SK-N-SH treated with all-trans-retinoic acid at 6 μM for 48 hours (cell line): Measurements from ENCODE around the gene ELAVL1.

Experiments
- ATAC-seq: fragments of 200-7000 bp; cut with Tn5 transposase; 3 replicates; pipeline ENCODE4 v1.9.1; 2020; ENCODE audit warnings: mild to moderate bottlenecking, moderate library complexity
- ARNTL ChIP-seq: fragments of 450-650 bp; formaldehyde crosslinking; IDR thresholded peaks from 2 replicates; pipeline ENCODE4 v1.5.0; 2020; ENCODE audit warnings: low read depth, mild to moderate bottlenecking, moderate library complexity, borderline replicate concordance
- CREB5 ChIP-seq: fragments of 250-450 bp; sonication (Bioruptor Pico); IDR thresholded peaks from 2 replicates; pipeline ENCODE4 v1.5.1; 2020; ENCODE audit warnings: low read depth, mild to moderate bottlenecking, moderate library complexity
- CSDC2 ChIP-seq: fragments of 250-450 bp; sonication (Bioruptor Pico); IDR thresholded peaks from 2 replicates; pipeline ENCODE4 v1.5.0; 2020; ENCODE audit warnings: mild to moderate bottlenecking, moderate library complexity
- CSRNP3 ChIP-seq: fragments of 250-450 bp; sonication (Bioruptor Pico); IDR thresholded peaks from 2 replicates; pipeline ENCODE4 v1.5.1; 2021; ENCODE audit warnings: mild to moderate bottlenecking, moderate library complexity
- ESRRG ChIP-seq: fragments of 250-450 bp; sonication (Bioruptor Pico); IDR thresholded peaks from 2 replicates; pipeline ENCODE4 v1.6.1; 2021; ENCODE audit warnings: mild to moderate bottlenecking
- GLIS3 ChIP-seq: fragments of 250-450 bp; sonication (Bioruptor Pico); IDR thresholded peaks from 2 replicates; pipeline ENCODE4 v1.5.0; 2020; ENCODE audit warnings: mild to moderate bottlenecking, moderate library complexity
- POU6F1 ChIP-seq: fragments of 250-450 bp; sonication (Bioruptor Pico); IDR thresholded peaks from 2 replicates; pipeline ENCODE4 v1.8.0; 2021; ENCODE audit warnings: low read depth, mild to moderate bottlenecking, moderate library complexity, borderline replicate concordance
- PPARA ChIP-seq: fragments of 250-450 bp; sonication (Bioruptor Pico); IDR thresholded peaks from 2 replicates; pipeline ENCODE4 v1.5.0; 2020; ENCODE audit warnings: mild to moderate bottlenecking, borderline replicate concordance
- RARB ChIP-seq: fragments of 250-450 bp; sonication (Bioruptor Pico); IDR thresholded peaks from 2 replicates; pipeline ENCODE4 v1.8.0; 2021; ENCODE audit warnings: mild to moderate bottlenecking, moderate library complexity
- SNAI2 ChIP-seq: fragments of 250-450 bp; sonication (Bioruptor Pico); IDR thresholded peaks from 2 replicates; pipeline ENCODE4 v1.5.0; 2020; ENCODE audit warnings: mild to moderate bottlenecking, moderate library complexity
- TCF4 ChIP-seq: fragments of 250-450 bp; sonication (Bioruptor Pico); IDR thresholded peaks from 2 replicates; pipeline ENCODE4 v1.8.0; 2021; ENCODE audit warnings: mild to moderate bottlenecking, moderate library complexity, borderline replicate concordance
- TOX ChIP-seq: fragments of 250-450 bp; sonication (Bioruptor Pico); IDR thresholded peaks from 2 replicates; pipeline ENCODE4 v1.8.0; 2021; ENCODE audit warnings: mild to moderate bottlenecking, moderate library complexity, borderline replicate concordance
- TSHZ2 ChIP-seq: fragments of 250-450 bp; sonication (Bioruptor Pico); IDR thresholded peaks from 2 replicates; pipeline ENCODE4 v1.5.0; 2020; ENCODE audit warnings: mild to moderate bottlenecking, moderate library complexity
- ZC3H10 ChIP-seq: fragments of 250-450 bp; sonication (Bioruptor Pico); IDR thresholded peaks from 2 replicates; pipeline ENCODE4 v1.5.1; 2021; ENCODE audit warnings: mild to moderate bottlenecking, moderate library complexity
- ZFP3 ChIP-seq: fragments of 250-450 bp; sonication (Bioruptor Pico); IDR thresholded peaks from 2 replicates; pipeline ENCODE4 v1.5.0; 2020; ENCODE audit warnings: mild to moderate bottlenecking, moderate library complexity
- ZNF565 ChIP-seq: fragments of 450-650 bp; formaldehyde crosslinking; conservative IDR thresholded peaks from 2 replicates; pipeline ENCODE4 v1.5.0; 2020; ENCODE audit warnings: low read depth, mild to moderate bottlenecking, moderate library complexity
- ZNF70 ChIP-seq: fragments of 450-650 bp; formaldehyde crosslinking; IDR thresholded peaks from 2 replicates; pipeline ENCODE4 v1.5.0; 2020; ENCODE audit warnings: mild to moderate bottlenecking, moderate library complexity
- ZNF8 ChIP-seq: fragments of 450-650 bp; formaldehyde crosslinking; IDR thresholded peaks from 2 replicates; pipeline ENCODE4 v1.5.0; 2020; ENCODE audit warnings: mild to moderate bottlenecking, moderate library complexity

ELAVL1 gene

GRCh38 chr19:7994114-7994513 is 11.3 kb downstream of the ELAVL1 start:
- TF ChIP-seq ZNF70 (no peak), SNAI2 (CRISPR knock-in tag) (no peak), ZFP3 (CRISPR knock-in tag) (no peak), ZNF565 (CRISPR knock-in tag) (no peak), PPARA (no peak), ARNTL (CRISPR knock-in tag) (no peak), TOX (no peak), CSRNP3 (no peak), TCF4 (CRISPR knock-in tag) (no peak), POU6F1 (no peak), ESRRG (no peak), TSHZ2 (CRISPR knock-in tag) (no peak), RARB (no peak)
- ATAC-seq: no peak

GRCh38 chr19:7993560-7993959 is 11.9 kb downstream of the ELAVL1 start:
- ATAC-seq: no peak

More at GRCh38 chr19:7993560-7993959, 11.9 kb downstream of the ELAVL1 start:
- no peak for TF ChIP-seq CREB5
- TF ChIP-seq ZC3H10 (CRISPR knock-in tag): no peak
- TF ChIP-seq ARNTL (CRISPR knock-in tag): no peak
- no peak for TF ChIP-seq ZFP3 (CRISPR knock-in tag)
- no peak for TF ChIP-seq POU6F1
- no peak for TF ChIP-seq TCF4 (CRISPR knock-in tag)
- TF ChIP-seq GLIS3 (CRISPR knock-in tag): no peak
- no peak for TF ChIP-seq SNAI2 (CRISPR knock-in tag)
- TF ChIP-seq PPARA: no peak
- no peak for TF ChIP-seq ESRRG
- no peak for TF ChIP-seq CSDC2 (CRISPR knock-in tag)
- no peak for TF ChIP-seq ZNF8 (CRISPR knock-in tag)
- no peak for TF ChIP-seq ZNF565 (CRISPR knock-in tag)
- TF ChIP-seq TSHZ2 (CRISPR knock-in tag): no peak
- TF ChIP-seq RARB: no peak
